ENCODE results near the gene ZNF420. TPM values are rescaled to one million over a fixed set of nuclear protein-coding genes. Genes with fewer than 3 reads are reported as not detected.
A peak's percentile ranks its signal among the peaks of the same experiment; 100 is the strongest.
"Not testable (repeated sequence)": the region's sequence is repeated elsewhere in the genome, so short reads cannot be mapped to it uniquely, and the experiment has no call there.

The ZNF420 gene
- total RNA-seq, 1 donor from 2014 or later, result 12.2 TPM

- no peaks in the 10 kb centered on the region for H3K4me1 Mint-ChIP-seq
- peaks cover 84% of the 10 kb centered on the region for H3K36me3 Mint-ChIP-seq (ENCODE audit: low read depth)
- H3K27me3 Mint-ChIP-seq (ENCODE audit: low read depth), result no peaks in the 10 kb centered on the region
- no peak overlapping the region for H3K27ac Mint-ChIP-seq (ENCODE audit: unreplicated experiment)
- peaks cover 37% of the 10 kb centered on the region for H3K9me3 Mint-ChIP-seq
- TF ChIP-seq CTCF (conservative IDR thresholded peaks at IDR 0.05), result peak; percentile 44
- DNase-seq (ENCODE audit: low read depth, low spot score), result no peak
- H3K4me3 Mint-ChIP-seq, result no peak overlapping the region
Measured at GRCh38 chr19:37114001-37114400, 35.8 kb downstream of the ZNF420 start.

GRCh38 chr19:37122093-37122492 lies 43.9 kb downstream of the ZNF420 start:
- not testable (repeated sequence) for DNase-seq (ENCODE audit: low read depth, low spot score); H3K4me1 Mint-ChIP-seq; H3K4me3 Mint-ChIP-seq; H3K27ac Mint-ChIP-seq (ENCODE audit: unreplicated experiment); H3K27me3 Mint-ChIP-seq (ENCODE audit: low read depth)
- Mint-ChIP-seq H3K9me3 (peaks cover 17% of the 10 kb centered on the region), H3K36me3 (ENCODE audit: low read depth) (peaks cover 51% of the 10 kb centered on the region)

GRCh38 chr19:37127999-37128820 lies 50.0 kb downstream of the ZNF420 start:
- TF ChIP-seq CTCF (conservative IDR thresholded peaks at IDR 0.05), result no peak
- no peak overlapping the region for H3K4me3 Mint-ChIP-seq
- H3K36me3 Mint-ChIP-seq (ENCODE audit: low read depth), result peaks cover 86% of the 10 kb centered on the region
- no peaks in the 10 kb centered on the region for H3K4me1 Mint-ChIP-seq
- DNase-seq (ENCODE audit: low read depth, low spot score), result no peak
- peaks cover 28% of the 10 kb centered on the region for H3K9me3 Mint-ChIP-seq
- H3K27ac Mint-ChIP-seq (ENCODE audit: unreplicated experiment), result no peak overlapping the region
- H3K27me3 Mint-ChIP-seq (ENCODE audit: low read depth), result no peaks in the 10 kb centered on the region

GRCh38 chr19:37128821-37129177 lies 50.6 kb downstream of the ZNF420 start:
- no peak overlapping the region for H3K27ac Mint-ChIP-seq (ENCODE audit: unreplicated experiment)
- H3K4me1 Mint-ChIP-seq, result no peaks in the 10 kb centered on the region
- TF ChIP-seq CTCF (conservative IDR thresholded peaks at IDR 0.05), result no peak
- H3K4me3 Mint-ChIP-seq, result no peak overlapping the region
- peaks cover 89% of the 10 kb centered on the region for H3K36me3 Mint-ChIP-seq (ENCODE audit: low read depth)
- no peak for DNase-seq (ENCODE audit: low read depth, low spot score)
- peaks cover 30% of the 10 kb centered on the region for H3K9me3 Mint-ChIP-seq
- no peaks in the 10 kb centered on the region for H3K27me3 Mint-ChIP-seq (ENCODE audit: low read depth)

- Mint-ChIP-seq H3K27ac (ENCODE audit: unreplicated experiment) (no peak overlapping the region), H3K27me3 (ENCODE audit: low read depth) (no peaks in the 10 kb centered on the region), H3K9me3 (peaks cover 25% of the 10 kb centered on the region), H3K4me1 (no peaks in the 10 kb centered on the region), H3K36me3 (ENCODE audit: low read depth) (peaks cover 42% of the 10 kb centered on the region), H3K4me3 (no peak overlapping the region)
- TF ChIP-seq CTCF (conservative IDR thresholded peaks at IDR 0.05), result no peak
- DNase-seq (ENCODE audit: low read depth, low spot score), result no peak
Measured at GRCh38 chr19:37136111-37136510, 57.9 kb downstream of the ZNF420 start.

- Mint-ChIP-seq H3K9me3 (peaks cover 32% of the 10 kb centered on the region), H3K27ac (ENCODE audit: unreplicated experiment) (no peak overlapping the region), H3K27me3 (ENCODE audit: low read depth) (no peaks in the 10 kb centered on the region), H3K4me1 (no peaks in the 10 kb centered on the region), H3K36me3 (ENCODE audit: low read depth) (peaks cover 61% of the 10 kb centered on the region), H3K4me3 (no peak overlapping the region)
- no peak for TF ChIP-seq CTCF (conservative IDR thresholded peaks at IDR 0.05)
- no peak for DNase-seq (ENCODE audit: low read depth, low spot score)
Measured at GRCh38 chr19:37148214-37148613, 70.0 kb downstream of the ZNF420 start.

Measured in neural crest cell (in vitro differentiated cells).